ENCODE data around the gene UBXN10. TPM values are rescaled to one million over a fixed set of nuclear protein-coding genes. Genes with fewer than 3 reads are reported as not detected.

The UBXN10 gene
- total RNA-seq, 6 experiments from 2014 or later = 0.35 to 2.5 (median 1.8) TPM

GRCh38 chr1:20198296-20198695, 12.4 kb downstream of the UBXN10 start:
- no peaks in the 10 kb centered on the region for H3K27me3 ChIP-seq
- DNase-seq = no peak
- TF ChIP-seq CTCF (IDR thresholded peaks at IDR 0.05) (no peak), POLR2A (IDR thresholded peaks at IDR 0.05) (no peak)
- H3K9me3 ChIP-seq = no peaks in the 10 kb centered on the region
- peaks cover 0 to 9% (median 0%) of the 10 kb centered on the region in 4 donors for H3K4me1 ChIP-seq
- no peak overlapping the region for H3K27ac ChIP-seq
- 56% methylated on average over 1 of the region's 1 CpG for WGBS (ENCODE audit: insufficient coverage, low coverage, low lambda C conversion rate, missing lambda C conversion rate)
- no peak overlapping the region for H3K4me3 ChIP-seq
- intact Hi-C loops (cut with DNase I) = no loop called here
- ATAC-seq = no peak
- H3K36me3 ChIP-seq = no peaks in the 10 kb centered on the region

- H3K36me3 ChIP-seq = no peaks in the 10 kb centered on the region
- no peaks in the 10 kb centered on the region for H3K9me3 ChIP-seq
- H3K27ac ChIP-seq = no peak overlapping the region
- WGBS (ENCODE audit: insufficient coverage, low coverage, low lambda C conversion rate, missing lambda C conversion rate) = 56% methylated on average over 7 of the region's 7 CpGs
- ATAC-seq = no peak
- no peak overlapping the region for H3K4me3 ChIP-seq
- H3K4me1 ChIP-seq = peaks cover 0 to 9% (median 0%) of the 10 kb centered on the region in 4 donors
- H3K27me3 ChIP-seq = no peaks in the 10 kb centered on the region
- DNase-seq = no peak
- intact Hi-C loops (cut with DNase I) = no loop called here
- TF ChIP-seq CTCF (IDR thresholded peaks at IDR 0.05) (no peak), POLR2A (IDR thresholded peaks at IDR 0.05) (no peak)
Measured at GRCh38 chr1:20198918-20199317, 13.0 kb downstream of the UBXN10 start.

- no peak for ATAC-seq
- no peak for DNase-seq
- no peak overlapping the region for H3K27ac ChIP-seq
- H3K4me3 ChIP-seq = no peak overlapping the region
- H3K27me3 ChIP-seq = no peaks in the 10 kb centered on the region
- TF ChIP-seq POLR2A (IDR thresholded peaks at IDR 0.05) (no peak), CTCF (IDR thresholded peaks at IDR 0.05) (no peak)
- peaks cover 0 to 6% (median 0%) of the 10 kb centered on the region in 4 donors for H3K4me1 ChIP-seq
- intact Hi-C loops (cut with DNase I) = no loop called here
- 52% methylated on average over 3 of the region's 3 CpGs for WGBS (ENCODE audit: insufficient coverage, low coverage, low lambda C conversion rate, missing lambda C conversion rate)
- no peaks in the 10 kb centered on the region for H3K36me3 ChIP-seq
- no peaks in the 10 kb centered on the region for H3K9me3 ChIP-seq
Measured at GRCh38 chr1:20199403-20199802, 13.5 kb downstream of the UBXN10 start.

GRCh38 chr1:20199840-20200239, 13.9 kb downstream of the UBXN10 start:
- DNase-seq = no peak
- Histone ChIP-seq H3K4me1 (peaks cover 0 to 2% (median 0%) of the 10 kb centered on the region in 4 donors), H3K27ac (no peak overlapping the region), H3K9me3 (no peaks in the 10 kb centered on the region), H3K4me3 (no peak overlapping the region), H3K36me3 (no peaks in the 10 kb centered on the region), H3K27me3 (no peaks in the 10 kb centered on the region)
- 40% methylated on average over 2 of the region's 2 CpGs for WGBS (ENCODE audit: insufficient coverage, low coverage, low lambda C conversion rate, missing lambda C conversion rate)
- no peak for TF ChIP-seq CTCF (IDR thresholded peaks at IDR 0.05)
- intact Hi-C loops (cut with DNase I) = no loop called here
- no peak for ATAC-seq

GRCh38 chr1:20200966-20201365, 15.1 kb downstream of the UBXN10 start:
- no peak overlapping the region for H3K27ac ChIP-seq
- H3K36me3 ChIP-seq = no peaks in the 10 kb centered on the region
- TF ChIP-seq CTCF (IDR thresholded peaks at IDR 0.05) (no peak), POLR2A (IDR thresholded peaks at IDR 0.05) (no peak)
- no peaks in the 10 kb centered on the region for H3K4me1 ChIP-seq
- no peak for DNase-seq
- no peak for ATAC-seq
- H3K9me3 ChIP-seq = no peaks in the 10 kb centered on the region
- intact Hi-C loops (cut with DNase I) = no loop called here
- WGBS (ENCODE audit: insufficient coverage, low coverage, low lambda C conversion rate, missing lambda C conversion rate) = 83% methylated on average over 2 of the region's 2 CpGs
- no peak overlapping the region for H3K4me3 ChIP-seq
- H3K27me3 ChIP-seq = no peaks in the 10 kb centered on the region
